Liver (tissue), 9 donors: ENCODE data around the gene RAD9A. TPM values are rescaled to one million over a fixed set of nuclear protein-coding genes. Genes with fewer than 3 reads are reported as not detected.

Experiments
- DNase-seq: peaks from one replicate; pipeline ENCODE4 v3.0.0-alpha.2; 2017; ENCODE audit warnings: low spot score
- H3K27ac ChIP-seq, 2 donors: one replicate each; pipeline ENCODE4 v1.7.0; 2013; ENCODE audit warnings: inconsistent platforms in 2 of 2, low read length in 2 of 2, control low read depth in 1 of 2, low read depth in 1 of 2, mild to moderate bottlenecking in 1 of 2
- H3K27me3 ChIP-seq, 4 donors: one replicate each; pipeline versions ENCODE4 v1.6.1 to v1.7.0; 2013; ENCODE audit warnings: low read length in 3 of 4, inconsistent platforms in 1 of 4, mild to moderate bottlenecking in 1 of 4, moderate library complexity in 1 of 4; ENCODE audit not compliant: control insufficient read depth in 4 of 4, insufficient read depth in 4 of 4
- H3K36me3 ChIP-seq, 4 donors: one replicate each; pipeline versions ENCODE4 v1.6.1 to v1.7.0; 2013; ENCODE audit warnings: low read length in 3 of 4, mild to moderate bottlenecking in 3 of 4, low read depth in 1 of 4, moderate library complexity in 1 of 4; ENCODE audit not compliant: control insufficient read depth in 4 of 4, insufficient read depth in 3 of 4
- H3K4me1 ChIP-seq, 4 donors: one replicate each; pipeline versions ENCODE4 v1.6.1 to v1.7.0; 2013; ENCODE audit warnings: low read length in 3 of 4, mild to moderate bottlenecking in 3 of 4, moderate library complexity in 1 of 4; ENCODE audit not compliant: control insufficient read depth in 4 of 4, insufficient read depth in 4 of 4
- H3K4me3 ChIP-seq, 3 donors: one replicate each; pipeline versions ENCODE4 v1.6.1 to v1.7.0; 2013; ENCODE audit warnings: low read length in 3 of 3, control low read depth in 1 of 3, low read depth in 1 of 3, mild to moderate bottlenecking in 1 of 3
- H3K9ac ChIP-seq, 2 donors: one replicate each; pipeline ENCODE4 v1.7.0; 2013; ENCODE audit warnings: low read length in 2 of 2, mild to moderate bottlenecking in 2 of 2, moderate library complexity in 2 of 2, control low read depth in 1 of 2, low read depth in 1 of 2
- H3K9me3 ChIP-seq, 4 donors: one replicate each; pipeline versions ENCODE4 v1.6.1 to v1.7.0; 2013; ENCODE audit warnings: low read length in 3 of 4; ENCODE audit not compliant: control insufficient read depth in 4 of 4
- ATF3 ChIP-seq: IDR thresholded peaks from 2 replicates; pipeline ENCODE4 v1.6.1; 2016; ENCODE audit warnings: antibody characterized with exemption
- CTCF ChIP-seq: fragments of 150-350 bp; IDR thresholded peaks from 2 replicates; pipeline ENCODE4 v1.5.1; 2017; ENCODE audit warnings: improper control_type of control experiment, low read depth, low read length; ENCODE audit not compliant: missing input control
- EGR1 ChIP-seq, 2 donors: IDR thresholded peaks; 2 replicates each; pipeline ENCODE4 v1.6.1; 2016 to 2018; ENCODE audit warnings: antibody characterized with exemption in 2 of 2, low read depth in 2 of 2
- FOXA1 ChIP-seq: IDR thresholded peaks from 2 replicates; pipeline ENCODE4 v1.6.1; 2016; ENCODE audit warnings: antibody characterized with exemption
- HNF4A ChIP-seq, 2 donors: conservative IDR thresholded peaks; 2 replicates each; pipeline ENCODE4 v1.6.1; 2016; ENCODE audit warnings: antibody characterized with exemption in 2 of 2, mild to moderate bottlenecking in 2 of 2
- HNF4G ChIP-seq: IDR thresholded peaks from 2 replicates; pipeline ENCODE4 v1.6.1; 2016; ENCODE audit warnings: antibody characterized with exemption
- MAX ChIP-seq: IDR thresholded peaks from 2 replicates; pipeline ENCODE4 v1.6.1; 2016; ENCODE audit warnings: antibody characterized with exemption
- NR2F2 ChIP-seq: IDR thresholded peaks from 2 replicates; pipeline ENCODE4 v1.6.1; 2016; ENCODE audit warnings: antibody characterized with exemption
- RAD21 ChIP-seq, 2 donors: IDR thresholded peaks; 2 replicates each; pipeline ENCODE4 v1.6.1; 2016; ENCODE audit warnings: antibody characterized with exemption in 2 of 2, mild to moderate bottlenecking in 2 of 2
- REST ChIP-seq: IDR thresholded peaks from 2 replicates; pipeline ENCODE4 v1.6.1; 2016; ENCODE audit warnings: antibody characterized with exemption, mild to moderate bottlenecking
- RXRA ChIP-seq, 2 donors: IDR thresholded peaks; 2 replicates each; pipeline ENCODE4 v1.6.1; 2017 to 2018; ENCODE audit warnings: antibody characterized with exemption in 2 of 2, mild to moderate bottlenecking in 1 of 2
- SP1 ChIP-seq: IDR thresholded peaks from 2 replicates; pipeline ENCODE4 v1.6.1; 2018; ENCODE audit warnings: antibody characterized with exemption, mild to moderate bottlenecking
- YY1 ChIP-seq: IDR thresholded peaks from 2 replicates; pipeline ENCODE4 v1.6.1; 2016; ENCODE audit warnings: antibody characterized with exemption, mild to moderate bottlenecking
- ZBTB33 ChIP-seq: IDR thresholded peaks from 2 replicates; pipeline ENCODE4 v1.6.1; 2016; ENCODE audit warnings: antibody characterized with exemption
- WGBS: extraction: QIAGEN DNeasy Blood & Tissue Kit; methylation state at CpG from one replicate; pipeline ENCODE4 v1.1.7; 2013; 5-methylcytosine and 5-hydroxymethylcytosine counted together
- polyA plus RNA-seq, 2 donors: library from polyadenylated mRNA; stranded (reverse) in 1 of 2; unstranded in 1 of 2; fragments of 200-250 nt in 1 of 2; fragments of >200 nt in 1 of 2; fragmentation: Nextera tagmentation in 1 of 2; extraction: Ambion mirVana in 1 of 2; gene quantifications; one replicate each; pipeline versions ENCODE4 v1.2.1 to v1.2.3, GENCODE V29; 2013 to 2015
- total RNA-seq, 2 donors: library from RNA; depleted of rRNA; stranded (reverse); fragments of >200 nt; gene quantifications; one replicate each; pipeline ENCODE4 v1.2.3, GENCODE V29; 2014
- donor health status: healthy.
- donor health status: healthy.
- donor health status: healthy.
- donor health status: healthy.
- donor health status: healthy.

RAD9A gene
- total and polyA plus RNA-seq, 4 donors: 4.5 to 8.6 (median 5.6) TPM

- 87% methylated on average over 7 of the region's 7 CpGs for WGBS
- peaks cover 0 to 8% (median 1%) of the 10 kb centered on the region in 4 donors for H3K4me1 ChIP-seq
Measured at GRCh38 chr11:67367761-67368227, 24.0 kb upstream of the RAD9A start.

GRCh38 chr11:67368621-67369020, 23.2 kb upstream of the RAD9A start:
- H3K4me3 ChIP-seq: no peak overlapping the region
- 89% methylated on average over 3 of the region's 3 CpGs for WGBS
- H3K9me3 ChIP-seq: no peaks in the 10 kb centered on the region
- H3K27me3 ChIP-seq: no peaks in the 10 kb centered on the region
- peaks cover 0 to 12% (median 1%) of the 10 kb centered on the region in 4 donors for H3K4me1 ChIP-seq
- H3K27ac ChIP-seq: no peak overlapping the region
- H3K36me3 ChIP-seq: no peaks in the 10 kb centered on the region
- no peak overlapping the region for H3K9ac ChIP-seq
- TF ChIP-seq MAX: no peak
- no peak for TF ChIP-seq YY1
- TF ChIP-seq HNF4G: no peak
- no peak for TF ChIP-seq FOXA1
- TF ChIP-seq ZBTB33: no peak
- TF ChIP-seq NR2F2: no peak
- TF ChIP-seq RXRA (IDR thresholded peaks at IDR 0.05): no peak
- TF ChIP-seq EGR1 (IDR thresholded peaks at IDR 0.05; ENCODE audit: low read depth in 2 of 2): no peak
- no peak for DNase-seq

More at GRCh38 chr11:67367761-67368227, 24.0 kb upstream of the RAD9A start:
- no peak overlapping the region for H3K27ac ChIP-seq
- H3K36me3 ChIP-seq: no peaks in the 10 kb centered on the region
- no peak overlapping the region for H3K9ac ChIP-seq
- no peaks in the 10 kb centered on the region for H3K9me3 ChIP-seq
- no peak overlapping the region for H3K4me3 ChIP-seq
- no peaks in the 10 kb centered on the region for H3K27me3 ChIP-seq
- no peak for TF ChIP-seq ATF3
- no peak for TF ChIP-seq HNF4A (conservative IDR thresholded peaks at IDR 0.05)
- no peak for TF ChIP-seq SP1
- no peak for TF ChIP-seq YY1
- TF ChIP-seq HNF4G: no peak
- no peak for TF ChIP-seq RAD21 (IDR thresholded peaks at IDR 0.05)
- no peak for TF ChIP-seq RXRA (IDR thresholded peaks at IDR 0.05)
- TF ChIP-seq REST: no peak
- TF ChIP-seq CTCF: no peak
- TF ChIP-seq EGR1 (IDR thresholded peaks at IDR 0.05; ENCODE audit: low read depth in 2 of 2): no peak
- TF ChIP-seq MAX: no peak
- no peak for DNase-seq
